HepG2 (cell line): ENCODE results near the gene CALN1. TPM values are rescaled to one million over a fixed set of nuclear protein-coding genes. Genes with fewer than 3 reads are reported as not detected.

Experiments
- ATAC-seq: fragments of 200-7000 bp; cut with Tn5 transposase; 3 replicates; pipeline ENCODE4 v1.9.1; 2020; ENCODE audit warnings: mild to moderate bottlenecking, moderate library complexity
- BruUV-seq: library from RNA; stranded (reverse); fragments of 400-500 nt; replicated peaks from 2 replicates; lab custom pipeline; 2021; lab: Mats Ljungman, UMichigan
- CTCF ChIA-PET: fragments of 300-600 bp; formaldehyde crosslinking; extraction: SDS; loops from one replicate; lab custom pipeline; 2021; ENCODE audit warnings: low total read pairs, inconsistent platforms, low intra/inter-chr PET ratio; lab: Yijun Ruan, JAX
- POLR2A ChIA-PET: fragments of 350-600 bp; sonication (Branson Sonifier 250); formaldehyde crosslinking; loops from one replicate; lab custom pipeline; 2020; ENCODE audit warnings: antibody characterized with exemption, inconsistent platforms; lab: Yijun Ruan, JAX
- DNase-seq: peaks from one replicate; pipeline ENCODE4 v3.0.0-alpha.2; 2015; ENCODE audit warnings: low spot score
- FAIRE-seq: peaks from 3 replicates; lab custom pipeline; 2011; peaks lifted over from hg19 to GRCh38; lab: Jason Lieb, UNC
- H2AFZ ChIP-seq: one replicate; pipeline ENCODE4 v1.6.1; 2011; ENCODE audit warnings: low read length, inconsistent platforms
- H3K27ac ChIP-seq: fragments of 300-600 bp; 3 replicates; pipeline ENCODE4 v1.8.0; 2011; ENCODE audit warnings: mixed run types, mild to moderate bottlenecking, mixed read lengths, low read length, inconsistent platforms; ENCODE audit not compliant: insufficient read depth; ENCODE audit errors: extremely low read length
- H3K27me3 ChIP-seq, 2 experiments: fragments of 200-600 bp in 1 of 2; 2 replicates in 1 of 2; 3 replicates in 1 of 2; pipeline versions ENCODE4 v1.6.0 to v1.8.0; 2011; ENCODE audit warnings: low read length in 2 of 2, mild to moderate bottlenecking in 2 of 2, moderate library complexity in 2 of 2, inconsistent platforms in 1 of 2; ENCODE audit not compliant: insufficient read depth in 2 of 2, control insufficient read depth in 1 of 2
- H3K36me3 ChIP-seq, 2 experiments: fragments of 200-600 bp in 1 of 2; replicated peaks in 1 of 2; 2 replicates in 1 of 2; 3 replicates in 1 of 2; pipeline versions ENCODE4 v1.5.1 to v1.8.0; 2011; ENCODE audit warnings: low read length in 2 of 2, inconsistent platforms in 1 of 2; ENCODE audit not compliant: insufficient read depth in 2 of 2, control insufficient read depth in 1 of 2
- H3K4me1 ChIP-seq: 2 replicates; pipeline ENCODE4 v1.5.1; 2012; ENCODE audit warnings: low read length, inconsistent platforms; ENCODE audit not compliant: insufficient read depth
- H3K4me2 ChIP-seq: 2 replicates; pipeline ENCODE4 v1.6.0; 2011; ENCODE audit warnings: low read depth, low read length, inconsistent platforms
- H3K4me3 ChIP-seq, 3 experiments: fragments of 200-600 bp in 1 of 3; sonication (generic), shearing (Covaris generic) in 1 of 3; replicated peaks in 1 of 3; 2 replicates each; pipeline ENCODE4 v1.5.1; 2011 to 2016; ENCODE audit warnings: low read length in 3 of 3, inconsistent platforms in 2 of 3, low read depth in 2 of 3, mild to moderate bottlenecking in 2 of 3, control low read depth in 1 of 3, mixed read lengths in 1 of 3; ENCODE audit not compliant: insufficient read depth in 1 of 3
- H3K79me2 ChIP-seq: one replicate; pipeline ENCODE4 v1.6.1; 2011; ENCODE audit warnings: low read length, inconsistent platforms; ENCODE audit not compliant: insufficient read depth
- H3K9ac ChIP-seq: 2 replicates; pipeline ENCODE4 v1.6.0; 2011; ENCODE audit warnings: mild to moderate bottlenecking, low read depth, low read length, inconsistent platforms; ENCODE audit not compliant: insufficient read depth
- H3K9me3 ChIP-seq: 2 replicates; pipeline ENCODE4 v1.5.1; 2012; ENCODE audit warnings: mild to moderate bottlenecking, low read length
- H4K20me1 ChIP-seq: 2 replicates; pipeline ENCODE4 v1.6.0; 2011; ENCODE audit warnings: inconsistent platforms, mild to moderate bottlenecking, low read length, moderate library complexity; ENCODE audit not compliant: insufficient read depth
- ATF7 ChIP-seq, 2 experiments: fragments of 450-650 bp in 1 of 2; sonication (generic) in 1 of 2; formaldehyde crosslinking in 1 of 2; IDR thresholded peaks; 2 replicates each; pipeline versions ENCODE4 v1.4.0 to v1.6.1; 2016 to 2020; ENCODE audit warnings: antibody characterized with exemption in 1 of 2, mild to moderate bottlenecking in 1 of 2, missing genetic modification reagents in 1 of 2
- CREB1 ChIP-seq, 2 experiments: fragments of 450-650 bp in 1 of 2; IDR thresholded peaks; 2 replicates each; pipeline ENCODE4 v1.6.1; 2016 to 2017; ENCODE audit warnings: control low read depth in 1 of 2, mild to moderate bottlenecking in 1 of 2, missing compliant biosample characterization in 1 of 2, missing genetic modification characterization in 1 of 2
- GATA4 ChIP-seq: sonication (generic); IDR thresholded peaks from 2 replicates; pipeline ENCODE4 v1.6.1; 2016; ENCODE audit warnings: antibody characterized with exemption, low read depth, borderline replicate concordance
- MAFK ChIP-seq, 2 experiments: IDR thresholded peaks in 1 of 2; conservative IDR thresholded peaks in 1 of 2; 2 replicates each; pipeline ENCODE4 v1.6.1; 2011; ENCODE audit warnings: improper control_type of control experiment in 2 of 2, low read length in 2 of 2
- ZNF546 ChIP-seq: sonication (generic); formaldehyde crosslinking; conservative IDR thresholded peaks from 2 replicates; pipeline ENCODE4 v1.8.1; 2023; ENCODE audit warnings: mild to moderate bottlenecking, missing genetic modification reagents
- ZNF891 ChIP-seq: sonication (generic); formaldehyde crosslinking; IDR thresholded peaks from 2 replicates; pipeline ENCODE4 v1.5.0; 2020; ENCODE audit warnings: mild to moderate bottlenecking, missing genetic modification reagents
- WGBS: methylation state at CpG from one replicate; pipeline ENCODE4 v1.1.6; 2017; ENCODE audit warnings: low lambda C conversion rate; 5-methylcytosine and 5-hydroxymethylcytosine counted together
- in situ Hi-C: cut with HindIII; loops from 2 replicates; pipeline ENCODE4 v1.10.0; 2017; ENCODE audit warnings: low pct_unique_long_range_greater_than_20kb; ENCODE audit not compliant: extremely low pct_ligation_motif_present
- intact Hi-C: fragments of 100-400 bp; cut with micrococcal nuclease; formaldehyde crosslinking; loops from one replicate; pipeline ENCODE4 v1.10.0; 2022; ENCODE audit not compliant: unreplicated experiment
- polyA plus RNA-seq, 8 experiments: library from polyadenylated mRNA; depleted of rRNA in 3 of 8; stranded (reverse) in 7 of 8; unstranded in 1 of 8; fragments of >200 nt; fragmentation: Illumina TruSeq in 4 of 8; extraction: Trizol in 4 of 8; gene quantifications; 2 replicates each; pipeline versions ENCODE4 v1.2.1 to v1.2.3, GENCODE V29; 2011 to 2016; ENCODE audit warnings: low read depth in 4 of 8, missing spikeins in 1 of 8, mixed read lengths in 1 of 8; ENCODE audit not compliant: insufficient read depth in 1 of 8
- total RNA-seq, 5 experiments: library from RNA; depleted of rRNA; stranded (reverse); fragments of >200 nt; fragmentation: Illumina TruSeq; extraction: Trizol; gene quantifications; 2 replicates each; pipeline ENCODE4 v1.2.3, GENCODE V29; 2016; ENCODE audit warnings: low read depth in 1 of 5

The CALN1 gene
- total and polyA plus RNA-seq, 2 of the 13 experiments (the other 11 are each of a cell fraction or from before 2014, with no cell fraction given) = not detected

DNA sequence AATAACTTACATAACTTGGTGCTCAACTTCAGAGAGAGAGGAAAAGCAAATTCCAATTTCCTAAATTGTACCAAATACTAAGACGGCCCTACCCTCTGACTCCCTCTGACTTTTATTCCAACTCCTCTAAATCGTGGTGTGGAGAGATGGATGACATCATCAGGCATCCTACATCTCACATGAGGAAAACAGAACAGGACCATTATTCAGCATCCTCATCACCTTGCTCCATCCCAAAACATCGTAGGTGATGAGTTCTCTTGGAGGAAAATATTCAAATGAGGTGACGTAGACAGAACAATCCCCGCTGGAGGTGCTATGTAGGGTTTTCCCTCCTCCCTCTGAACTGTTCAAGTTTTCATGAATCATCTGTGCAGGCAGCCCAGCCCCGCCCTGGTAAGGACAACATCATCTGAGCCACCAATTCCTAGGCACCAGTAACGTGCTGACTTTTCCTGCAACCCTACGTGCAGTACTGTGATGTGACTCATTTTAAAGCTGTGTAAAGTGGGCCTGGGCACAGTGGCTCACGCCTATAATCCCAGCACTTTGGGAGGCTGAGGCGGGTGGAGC, 167.2 kb downstream of the CALN1 start:
- ChIA-PET CTCF (no interaction called here), POLR2A (no interaction called here)
- Histone ChIP-seq H3K27me3 (peaks cover 0 to 4% of the 10 kb centered on the region in 2 experiments; a peak in 1 of 5 replicates), H3K4me1 (no peaks in the 10 kb centered on the region), H3K79me2 (no peaks in the 10 kb centered on the region), H3K9ac (no peak overlapping the region)
- ATAC-seq (no peak), DNase-seq (no peak)
- intact Hi-C loops (no loop called here), in situ Hi-C loops (no loop called here)
- TF ChIP-seq ATF7 (IDR thresholded peaks at IDR 0.05) = peak; percentile 89
- no peak for TF ChIP-seq ATF7 (CRISPR knock-in tag; IDR thresholded peaks at IDR 0.05)
- peak; percentile 70 for TF ChIP-seq CREB1 (IDR thresholded peaks at IDR 0.05)
- no peak for TF ChIP-seq CREB1 (CRISPR knock-in tag; IDR thresholded peaks at IDR 0.05)
- no peak for TF ChIP-seq ZNF546 (CRISPR knock-in tag)
- TF ChIP-seq, all 625 proteins: peak for 2
- no TSS peak for BruUV-seq
- Histone ChIP-seq H4K20me1 (no peaks in the 10 kb centered on the region), H3K27ac (no peak overlapping the region), H3K36me3 (no peaks in the 10 kb centered on the region), H2AFZ (no peak overlapping the region), H3K9me3 (no peaks in the 10 kb centered on the region; the same call in 1 of the 2 replicates), H3K4me2 (no peak overlapping the region), H3K4me3 (no peak overlapping the region)
- WGBS = 1% methylated on average over 6 of the region's 10 CpGs
- no peak for FAIRE-seq

DNA sequence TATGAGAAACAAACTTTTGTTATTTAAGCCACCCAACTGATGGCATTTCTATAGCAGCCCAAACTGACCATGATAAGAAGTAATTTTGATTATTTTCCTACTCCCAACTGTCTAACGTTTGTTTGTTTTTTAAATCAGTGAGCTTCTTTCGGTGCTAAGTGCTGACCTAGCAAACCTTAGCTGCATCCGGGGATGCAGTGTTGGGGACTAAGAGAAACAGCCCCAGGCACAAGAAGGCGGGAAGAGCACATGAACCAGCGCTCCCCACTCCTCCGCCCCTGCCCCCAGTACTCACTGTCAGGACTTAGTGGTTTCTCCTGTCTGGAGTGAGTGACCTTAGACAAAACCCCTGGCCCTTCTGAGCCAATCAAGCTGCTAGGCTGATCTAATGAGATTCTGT, 168.8 kb downstream of the CALN1 start:
- WGBS = 3% methylated on average over 6 of the region's 6 CpGs
- no peak overlapping the region for H3K4me3 ChIP-seq
- intact Hi-C loops (no loop called here), in situ Hi-C loops (no loop called here)
- BruUV-seq = no TSS peak
- H2AFZ ChIP-seq = no peak overlapping the region
- no peak overlapping the region for H3K4me2 ChIP-seq
- H3K9me3 ChIP-seq = no peaks in the 10 kb centered on the region; the same call in 1 of the 2 replicates
- no peaks in the 10 kb centered on the region for H3K4me1 ChIP-seq
- ChIA-PET POLR2A (no interaction called here), CTCF (no interaction called here)
- TF ChIP-seq GATA4 (no peak), MAFK (conservative IDR thresholded peaks at IDR 0.05 in 1 of 2, IDR thresholded peaks at IDR 0.05 in 1 of 2; ENCODE audit: low read length in 2 of 2) (peak; percentile 51 to 61; a peak in 3 of 4 replicates), ZNF891 (CRISPR knock-in tag) (no peak)
- no peaks in the 10 kb centered on the region for H3K36me3 ChIP-seq
- no peak for FAIRE-seq
- no peaks in the 10 kb centered on the region for H3K79me2 ChIP-seq
- no peaks in the 10 kb centered on the region for H4K20me1 ChIP-seq
- H3K27ac ChIP-seq = no peak overlapping the region
- H3K27me3 ChIP-seq = peaks cover 0 to 4% of the 10 kb centered on the region in 2 experiments; a peak in 1 of 5 replicates
- H3K9ac ChIP-seq = no peak overlapping the region
- DNase-seq = no peak
- ATAC-seq = no peak
